Immature natural killer cell (primary cell): ENCODE results near the gene SPSB1. TPM values are rescaled to one million over a fixed set of nuclear protein-coding genes. Genes with fewer than 3 reads are reported as not detected.
A peak's percentile ranks its signal among the peaks of the same experiment; 100 is the strongest.

Source experiments
- DNase-seq, 3 donors: peaks; one replicate each; pipeline ENCODE4 v3.0.0; 2022; ENCODE audit warnings: mixed read lengths in 1 of 3
- H3K27ac Mint-ChIP-seq, 6 donors: one replicate each; pipeline ENCODE4 v1.8.0; 2020; ENCODE audit warnings: mixed read lengths in 6 of 6, mild to moderate bottlenecking in 5 of 6, inconsistent platforms in 4 of 6, moderate library complexity in 3 of 6
- H3K27me3 Mint-ChIP-seq, 3 donors: one replicate each; pipeline ENCODE4 v1.8.0; 2020 to 2021; ENCODE audit warnings: low read depth in 3 of 3, mild to moderate bottlenecking in 3 of 3, mixed read lengths in 3 of 3, moderate library complexity in 3 of 3, inconsistent platforms in 1 of 3
- H3K36me3 Mint-ChIP-seq, 3 donors: one replicate each; pipeline ENCODE4 v1.8.0; 2020; ENCODE audit warnings: mixed read lengths in 3 of 3, inconsistent platforms in 2 of 3, mild to moderate bottlenecking in 2 of 3
- H3K4me1 Mint-ChIP-seq, 2 donors: one replicate each; pipeline ENCODE4 v1.8.0; 2020; ENCODE audit warnings: inconsistent platforms in 2 of 2, mild to moderate bottlenecking in 2 of 2, mixed read lengths in 2 of 2, moderate library complexity in 1 of 2
- H3K4me3 Mint-ChIP-seq, 5 donors: one replicate each; pipeline ENCODE4 v1.8.0; 2020; ENCODE audit warnings: mild to moderate bottlenecking in 5 of 5, mixed read lengths in 5 of 5, inconsistent platforms in 3 of 5, moderate library complexity in 3 of 5
- H3K9me3 Mint-ChIP-seq, 6 donors: one replicate each; pipeline ENCODE4 v1.8.0; 2020; ENCODE audit warnings: mild to moderate bottlenecking in 6 of 6, mixed read lengths in 6 of 6, inconsistent platforms in 4 of 6, moderate library complexity in 3 of 6
- polyA plus RNA-seq, 3 donors: library from polyadenylated mRNA; unstranded; fragments of 300-500 nt; fragmentation: Illumina TruSeq; gene quantifications; one replicate each; pipeline ENCODE4 v1.2.3, GENCODE V29; 2021

The SPSB1 gene
- polyA plus RNA-seq, 3 donors from 2014 or later = 2.4 to 6.6 TPM; not detected in 1

- H3K9me3 Mint-ChIP-seq = no peaks in the 10 kb centered on the region
- no peak overlapping the region for H3K27ac Mint-ChIP-seq
- no peak overlapping the region for H3K4me3 Mint-ChIP-seq
- H3K27me3 Mint-ChIP-seq = no peaks in the 10 kb centered on the region
- H3K36me3 Mint-ChIP-seq = peaks cover 0 to 13% (median 3%) of the 10 kb centered on the region in 3 donors
- no peak for DNase-seq
- peaks cover 0 to 7% of the 10 kb centered on the region in 2 donors for H3K4me1 Mint-ChIP-seq
Measured at GRCh38 chr1:9250411-9251381, 42.0 kb upstream of the SPSB1 start.

- H3K36me3 Mint-ChIP-seq = peaks cover 0 to 13% (median 3%) of the 10 kb centered on the region in 3 donors
- H3K27me3 Mint-ChIP-seq = no peaks in the 10 kb centered on the region
- H3K4me1 Mint-ChIP-seq = peaks cover 0 to 7% of the 10 kb centered on the region in 2 donors
- no peak overlapping the region for H3K4me3 Mint-ChIP-seq
- H3K27ac Mint-ChIP-seq = no peak overlapping the region
- H3K9me3 Mint-ChIP-seq = no peaks in the 10 kb centered on the region
- no peak for DNase-seq
Measured at GRCh38 chr1:9251501-9251900, 41.2 kb upstream of the SPSB1 start.

DNA sequence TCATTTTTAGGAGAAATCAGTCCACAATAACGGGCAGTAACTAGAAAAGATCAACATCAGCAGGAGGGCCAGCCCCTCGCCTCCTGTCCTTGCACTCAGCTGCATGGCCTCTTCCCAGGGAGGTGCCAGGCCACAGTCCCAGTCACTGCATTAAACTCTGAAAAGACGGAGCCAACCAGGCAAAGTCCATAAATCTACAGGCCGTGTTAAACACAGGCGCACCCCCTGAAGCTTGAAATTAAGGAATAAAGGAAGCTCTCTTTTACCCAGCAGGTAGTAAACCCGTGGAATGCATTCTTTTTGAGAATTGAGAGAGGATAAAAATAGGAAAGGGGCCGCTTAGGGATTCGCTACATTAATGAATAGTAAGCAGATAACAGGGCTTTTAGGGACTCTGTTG lies 39.7 kb upstream of the SPSB1 start:
- Mint-ChIP-seq H3K36me3 (peaks cover 0 to 8% (median 3%) of the 10 kb centered on the region in 3 donors), H3K27ac (no peak overlapping the region), H3K4me1 (peaks cover 7 to 13% of the 10 kb centered on the region in 2 donors), H3K27me3 (no peaks in the 10 kb centered on the region), H3K9me3 (no peaks in the 10 kb centered on the region), H3K4me3 (no peak overlapping the region)
- DNase-seq = no peak

DNA sequence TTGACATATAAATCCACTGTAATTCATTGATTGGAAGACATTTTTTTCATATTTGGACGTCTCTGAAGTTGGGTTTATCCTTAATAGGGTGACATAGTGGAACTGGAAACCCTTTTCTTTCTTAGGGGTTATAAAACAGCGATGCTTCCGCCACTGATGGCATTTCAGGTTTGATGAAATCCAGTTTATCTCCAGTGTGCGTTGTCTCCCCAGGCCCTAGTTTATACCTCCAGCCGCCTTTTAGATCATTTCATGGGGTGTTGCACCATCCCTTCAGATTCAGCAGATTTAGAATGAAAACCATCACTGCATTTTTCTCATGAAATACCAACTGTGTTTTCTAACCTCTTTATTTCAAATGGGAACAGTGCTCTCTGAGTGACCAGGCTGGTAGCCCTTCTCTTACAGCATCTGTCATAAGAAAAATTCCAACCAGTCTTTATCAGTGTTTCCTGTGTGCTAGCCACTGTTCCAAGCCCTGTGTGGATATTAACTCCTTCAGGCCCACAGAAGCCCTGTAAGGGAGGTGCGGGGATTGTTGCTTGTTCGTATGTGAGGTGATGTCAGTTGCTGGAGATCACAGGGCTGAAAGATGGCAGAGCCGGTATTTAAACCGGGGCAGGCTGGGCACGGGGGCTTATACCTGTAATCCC lies 39.1 kb upstream of the SPSB1 start:
- Mint-ChIP-seq H3K9me3 (no peaks in the 10 kb centered on the region), H3K27ac (no peak overlapping the region), H3K4me1 (peaks cover 12 to 19% of the 10 kb centered on the region in 2 donors), H3K27me3 (no peaks in the 10 kb centered on the region), H3K4me3 (no peak overlapping the region), H3K36me3 (peaks cover 0 to 10% (median 3%) of the 10 kb centered on the region in 3 donors)
- no peak for DNase-seq

- no peak overlapping the region for H3K4me3 Mint-ChIP-seq
- DNase-seq = no peak
- H3K27ac Mint-ChIP-seq = no peak overlapping the region
- peaks cover 0 to 2% (median 1%) of the 10 kb centered on the region in 3 donors for H3K27me3 Mint-ChIP-seq
- peaks cover 31 to 35% of the 10 kb centered on the region in 2 donors for H3K4me1 Mint-ChIP-seq
- peaks cover 0 to 9% (median 0%) of the 10 kb centered on the region in 3 donors for H3K36me3 Mint-ChIP-seq
- no peaks in the 10 kb centered on the region for H3K9me3 Mint-ChIP-seq
Measured at GRCh38 chr1:9256332-9256731, 36.4 kb upstream of the SPSB1 start.

- peaks cover 0 to 2% (median 1%) of the 10 kb centered on the region in 3 donors for H3K27me3 Mint-ChIP-seq
- peaks cover 0 to 9% (median 0%) of the 10 kb centered on the region in 3 donors for H3K36me3 Mint-ChIP-seq
- no peak overlapping the region for H3K4me3 Mint-ChIP-seq
- peak overlapping the region in 2 of 6 donors; percentile 36 to 55 for H3K27ac Mint-ChIP-seq
- no peak for DNase-seq
- H3K4me1 Mint-ChIP-seq = peaks cover 31 to 35% of the 10 kb centered on the region in 2 donors
- no peaks in the 10 kb centered on the region for H3K9me3 Mint-ChIP-seq
Measured at GRCh38 chr1:9257851-9258250, 34.8 kb upstream of the SPSB1 start.

GRCh38 chr1:9258629-9259028 lies 34.1 kb upstream of the SPSB1 start:
- H3K4me3 Mint-ChIP-seq = peak overlapping the region in 1 of 5 donors; percentile 2
- peaks cover 31 to 35% of the 10 kb centered on the region in 2 donors for H3K4me1 Mint-ChIP-seq
- DNase-seq = no peak
- peak overlapping the region in 3 of 6 donors; percentile 10 to 50 (median 36) for H3K27ac Mint-ChIP-seq
- peaks cover 0 to 9% (median 0%) of the 10 kb centered on the region in 3 donors for H3K36me3 Mint-ChIP-seq
- peaks cover 0 to 2% (median 1%) of the 10 kb centered on the region in 3 donors for H3K27me3 Mint-ChIP-seq
- H3K9me3 Mint-ChIP-seq = no peaks in the 10 kb centered on the region

DNA sequence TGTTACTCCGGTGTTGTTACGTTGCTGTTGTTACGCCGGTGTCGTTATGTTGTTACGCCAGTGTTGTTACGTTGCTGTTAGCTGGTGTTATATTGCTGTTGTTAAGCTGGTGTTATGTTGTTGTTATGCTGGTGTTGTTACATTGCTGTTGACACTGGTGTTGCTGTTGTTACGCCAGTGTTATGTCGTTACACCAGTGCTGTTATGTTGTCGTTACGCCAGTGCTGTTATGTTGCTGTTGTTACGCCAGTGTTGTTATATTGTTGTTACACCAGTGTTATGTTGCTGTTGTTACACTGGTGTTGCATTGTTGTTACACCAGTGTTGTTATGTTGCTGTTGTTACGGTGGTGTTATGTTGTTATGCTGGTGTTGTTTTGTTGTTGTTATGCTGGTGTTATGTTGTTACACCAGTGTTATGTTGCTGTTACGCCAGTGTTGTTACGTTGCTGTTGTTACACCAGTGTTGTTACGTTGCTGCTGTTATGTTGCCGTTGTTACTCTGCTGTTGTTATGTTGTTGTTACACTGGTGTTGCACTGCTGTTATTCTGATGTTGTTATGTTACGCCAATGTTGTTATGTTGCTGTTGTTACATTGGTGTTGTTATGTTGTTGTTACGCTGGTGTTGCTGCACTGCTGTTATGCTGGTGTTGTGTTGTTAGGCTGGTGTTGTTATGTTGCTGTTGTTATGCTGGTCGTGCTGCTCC lies 32.5 kb upstream of the SPSB1 start:
- Mint-ChIP-seq H3K4me3 (no peak overlapping the region), H3K27ac (peak overlapping the region in 2 of 6 donors; percentile 3 to 41), H3K27me3 (peaks cover 0 to 2% (median 1%) of the 10 kb centered on the region in 3 donors), H3K36me3 (peaks cover under 1 to 13% (median 5%) of the 10 kb centered on the region in 3 donors), H3K4me1 (peaks cover 28 to 35% of the 10 kb centered on the region in 2 donors), H3K9me3 (no peaks in the 10 kb centered on the region)
- DNase-seq = no peak

GRCh38 chr1:9261496-9261895 lies 31.2 kb upstream of the SPSB1 start:
- Mint-ChIP-seq H3K27me3 (peaks cover 0 to 2% (median 1%) of the 10 kb centered on the region in 3 donors), H3K4me3 (no peak overlapping the region), H3K27ac (no peak overlapping the region), H3K4me1 (peaks cover 30 to 35% of the 10 kb centered on the region in 2 donors), H3K36me3 (peaks cover 7 to 19% (median 8%) of the 10 kb centered on the region in 3 donors), H3K9me3 (no peaks in the 10 kb centered on the region)
- no peak for DNase-seq

DNA sequence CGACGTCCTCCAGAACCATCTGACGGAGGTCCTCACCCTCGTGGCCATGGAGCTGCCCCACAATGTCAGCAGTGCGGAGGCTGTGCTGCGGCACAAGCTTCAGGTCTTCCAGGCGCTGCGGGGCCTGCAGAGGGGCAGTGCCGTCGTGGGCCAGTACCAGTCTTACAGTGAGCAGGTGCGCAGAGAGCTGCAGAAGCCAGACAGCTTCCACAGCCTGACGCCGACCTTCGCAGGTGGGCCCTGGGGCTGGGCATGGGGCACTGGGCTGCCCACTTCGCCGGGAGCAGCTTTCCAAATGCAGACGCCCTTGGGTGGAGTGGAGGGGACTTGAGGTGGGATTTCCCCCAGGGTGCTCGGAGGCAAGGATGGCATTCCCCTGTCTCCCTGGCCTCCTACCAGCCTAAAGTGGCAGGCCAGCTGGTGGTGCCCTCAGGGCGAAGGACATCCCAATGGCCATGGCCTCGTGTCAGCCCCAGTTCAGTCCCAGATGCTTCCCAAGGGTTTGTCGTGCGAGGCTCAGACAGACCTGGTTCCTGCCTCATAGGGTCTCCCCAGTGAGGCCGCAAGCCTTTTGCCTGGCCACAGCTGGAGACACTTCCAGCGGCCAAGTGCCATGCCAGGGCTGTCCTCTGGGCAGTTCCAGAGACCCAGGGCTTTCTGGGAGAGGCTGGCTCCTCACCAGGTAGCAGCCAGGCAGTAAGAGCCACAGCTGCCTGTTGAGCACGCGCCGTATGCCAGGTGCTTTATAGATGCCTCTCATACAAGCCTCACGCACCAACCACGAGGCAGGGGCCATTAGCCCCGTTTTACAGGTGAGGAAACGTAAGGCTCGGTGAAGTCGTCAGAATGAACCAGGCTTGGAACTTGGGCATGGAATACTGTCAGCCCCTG lies 30.4 kb upstream of the SPSB1 start:
- peaks cover 34 to 38% of the 10 kb centered on the region in 2 donors for H3K4me1 Mint-ChIP-seq
- no peak overlapping the region for H3K27ac Mint-ChIP-seq
- H3K4me3 Mint-ChIP-seq = no peak overlapping the region
- H3K27me3 Mint-ChIP-seq = peaks cover 0 to 2% (median 1%) of the 10 kb centered on the region in 3 donors
- no peak for DNase-seq
- no peaks in the 10 kb centered on the region for H3K9me3 Mint-ChIP-seq
- peaks cover 7 to 19% (median 8%) of the 10 kb centered on the region in 3 donors for H3K36me3 Mint-ChIP-seq

- H3K9me3 Mint-ChIP-seq = no peaks in the 10 kb centered on the region
- H3K27ac Mint-ChIP-seq = no peak overlapping the region
- peaks cover 7 to 15% (median 8%) of the 10 kb centered on the region in 3 donors for H3K36me3 Mint-ChIP-seq
- peaks cover 0 to 2% (median 1%) of the 10 kb centered on the region in 3 donors for H3K27me3 Mint-ChIP-seq
- no peak for DNase-seq
- H3K4me1 Mint-ChIP-seq = peaks cover 24 to 32% of the 10 kb centered on the region in 2 donors
- H3K4me3 Mint-ChIP-seq = no peak overlapping the region
Measured at GRCh38 chr1:9263276-9263855, 29.3 kb upstream of the SPSB1 start.
